Osteoblast (primary cell): ENCODE data around the gene PARP15. TPM values are rescaled to one million over a fixed set of nuclear protein-coding genes. Genes with fewer than 3 reads are reported as not detected.
A peak's percentile ranks its signal among the peaks of the same experiment; 100 is the strongest.

ENCODE experiments used
- DNase-seq: peaks from one replicate; pipeline ENCODE4 v3.0.0; 2011; ENCODE audit warnings: low spot score, mixed read lengths; ENCODE audit not compliant: insufficient read length; ENCODE audit errors: missing footprints
- H2AFZ ChIP-seq: 2 replicates; pipeline ENCODE4 v1.6.0; 2011; ENCODE audit warnings: mild to moderate bottlenecking, low read length
- H3K27ac ChIP-seq: 2 replicates; pipeline ENCODE4 v1.5.1; 2011; ENCODE audit warnings: mild to moderate bottlenecking, low read depth, low read length, moderate library complexity
- H3K27me3 ChIP-seq: 2 replicates; pipeline ENCODE4 v1.6.0; 2012; ENCODE audit warnings: mild to moderate bottlenecking, control low read depth, inconsistent platforms, low read length, moderate library complexity; ENCODE audit not compliant: insufficient read depth
- H3K36me3 ChIP-seq: 2 replicates; pipeline ENCODE4 v1.5.1; 2011; ENCODE audit warnings: mild to moderate bottlenecking, low read length, control low read depth, moderate library complexity; ENCODE audit not compliant: insufficient read depth
- H3K4me1 ChIP-seq: 2 replicates; pipeline ENCODE4 v1.5.1; 2011; ENCODE audit warnings: mild to moderate bottlenecking, low read length, control low read depth, moderate library complexity; ENCODE audit not compliant: insufficient read depth
- H3K4me2 ChIP-seq: 2 replicates; pipeline ENCODE4 v1.6.0; 2011; ENCODE audit warnings: mild to moderate bottlenecking, low read length; ENCODE audit not compliant: insufficient read depth
- H3K4me3 ChIP-seq: fragments of 200-600 bp; sonication (generic); 3 replicates; pipeline ENCODE4 v1.5.1; 2012; ENCODE audit warnings: mild to moderate bottlenecking, low read length, inconsistent platforms; ENCODE audit not compliant: insufficient read depth
- H3K79me2 ChIP-seq: 2 replicates; pipeline ENCODE4 v1.6.0; 2012; ENCODE audit warnings: mild to moderate bottlenecking, low read length, control low read depth, inconsistent platforms; ENCODE audit not compliant: insufficient read depth
- H3K9me3 ChIP-seq: 2 replicates; pipeline ENCODE4 v1.5.1; 2011; ENCODE audit warnings: low read depth, low read length, control low read depth
- H4K20me1 ChIP-seq: 2 replicates; pipeline ENCODE4 v1.6.0; 2012; ENCODE audit warnings: mild to moderate bottlenecking, low read length, control low read depth; ENCODE audit not compliant: insufficient read depth
- total RNA-seq: library from RNA; depleted of rRNA; stranded (reverse); fragments of >200 nt; gene quantifications from 2 replicates; pipeline ENCODE4 v1.2.3, GENCODE V29; 2012
- TF ChIP-seq, protein P1 (sequence below): IDR thresholded peaks from 2 replicates; pipeline ENCODE4 v1.5.1; 2011; ENCODE audit warnings: mild to moderate bottlenecking, low read depth, low read length, moderate library complexity; ENCODE audit errors: extremely low read depth

Gene PARP15
- total RNA-seq, 1 donor, result 3.6 TPM

DNA sequence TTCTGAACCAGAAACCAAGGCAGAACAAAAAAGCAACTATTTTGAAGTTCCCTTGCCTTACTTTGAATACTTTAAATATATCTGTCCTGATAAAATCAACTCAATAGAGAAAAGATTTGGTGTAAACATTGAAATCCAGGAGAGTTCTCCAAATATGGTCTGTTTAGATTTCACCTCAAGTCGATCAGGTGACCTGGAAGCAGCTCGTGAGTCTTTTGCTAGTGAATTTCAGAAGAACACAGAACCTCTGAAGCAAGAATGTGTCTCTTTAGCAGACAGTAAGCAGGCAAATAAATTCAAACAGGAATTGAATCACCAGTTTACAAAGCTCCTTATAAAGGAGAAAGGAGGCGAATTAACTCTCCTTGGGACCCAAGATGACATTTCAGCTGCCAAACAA lies 8.7 kb upstream of the PARP15 start:
- DNase-seq, result no peak
- TF ChIP-seq, protein P1, sequence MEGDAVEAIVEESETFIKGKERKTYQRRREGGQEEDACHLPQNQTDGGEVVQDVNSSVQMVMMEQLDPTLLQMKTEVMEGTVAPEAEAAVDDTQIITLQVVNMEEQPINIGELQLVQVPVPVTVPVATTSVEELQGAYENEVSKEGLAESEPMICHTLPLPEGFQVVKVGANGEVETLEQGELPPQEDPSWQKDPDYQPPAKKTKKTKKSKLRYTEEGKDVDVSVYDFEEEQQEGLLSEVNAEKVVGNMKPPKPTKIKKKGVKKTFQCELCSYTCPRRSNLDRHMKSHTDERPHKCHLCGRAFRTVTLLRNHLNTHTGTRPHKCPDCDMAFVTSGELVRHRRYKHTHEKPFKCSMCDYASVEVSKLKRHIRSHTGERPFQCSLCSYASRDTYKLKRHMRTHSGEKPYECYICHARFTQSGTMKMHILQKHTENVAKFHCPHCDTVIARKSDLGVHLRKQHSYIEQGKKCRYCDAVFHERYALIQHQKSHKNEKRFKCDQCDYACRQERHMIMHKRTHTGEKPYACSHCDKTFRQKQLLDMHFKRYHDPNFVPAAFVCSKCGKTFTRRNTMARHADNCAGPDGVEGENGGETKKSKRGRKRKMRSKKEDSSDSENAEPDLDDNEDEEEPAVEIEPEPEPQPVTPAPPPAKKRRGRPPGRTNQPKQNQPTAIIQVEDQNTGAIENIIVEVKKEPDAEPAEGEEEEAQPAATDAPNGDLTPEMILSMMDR, result no peak

DNA sequence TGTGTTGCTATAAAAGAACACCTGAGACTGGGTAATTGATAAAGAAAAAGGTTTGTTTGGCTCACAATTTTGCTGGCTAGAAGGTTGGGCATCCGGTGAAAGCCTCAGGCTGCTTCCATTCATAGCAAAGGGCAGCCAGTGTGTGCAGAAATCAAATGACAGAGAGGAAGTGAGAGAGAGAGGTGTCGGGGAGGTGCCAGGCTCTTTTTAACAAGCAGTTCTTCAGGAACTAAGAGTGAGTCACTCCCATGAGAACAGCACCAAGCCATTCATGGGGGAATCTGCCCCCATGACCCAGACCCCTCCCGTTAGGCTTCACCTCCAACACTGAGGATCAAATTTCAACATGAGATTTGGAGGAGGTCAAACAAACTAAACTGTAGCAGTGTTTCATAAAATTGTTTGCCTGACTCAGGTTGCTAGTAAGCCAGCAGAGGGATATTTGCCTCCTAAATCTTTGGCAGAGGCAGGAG lies 4.5 kb upstream of the PARP15 start:
- Histone ChIP-seq H3K36me3 (peaks cover 27% of the 10 kb centered on the region), H3K9me3 (no peaks in the 10 kb centered on the region), H3K4me3 (no peak overlapping the region)

More for the DNA sequence above, 8.7 kb upstream of the PARP15 start:
- Histone ChIP-seq H3K4me1 (peaks cover 17% of the 10 kb centered on the region), H3K27ac (no peak overlapping the region), H3K36me3 (peaks cover 44% of the 10 kb centered on the region), H3K27me3 (no peaks in the 10 kb centered on the region), H2AFZ (no peak overlapping the region), H3K4me2 (no peak overlapping the region), H4K20me1 (no peaks in the 10 kb centered on the region), H3K79me2 (peaks cover 13% of the 10 kb centered on the region), H3K9me3 (no peaks in the 10 kb centered on the region), H3K4me3 (no peak overlapping the region)

DNA sequence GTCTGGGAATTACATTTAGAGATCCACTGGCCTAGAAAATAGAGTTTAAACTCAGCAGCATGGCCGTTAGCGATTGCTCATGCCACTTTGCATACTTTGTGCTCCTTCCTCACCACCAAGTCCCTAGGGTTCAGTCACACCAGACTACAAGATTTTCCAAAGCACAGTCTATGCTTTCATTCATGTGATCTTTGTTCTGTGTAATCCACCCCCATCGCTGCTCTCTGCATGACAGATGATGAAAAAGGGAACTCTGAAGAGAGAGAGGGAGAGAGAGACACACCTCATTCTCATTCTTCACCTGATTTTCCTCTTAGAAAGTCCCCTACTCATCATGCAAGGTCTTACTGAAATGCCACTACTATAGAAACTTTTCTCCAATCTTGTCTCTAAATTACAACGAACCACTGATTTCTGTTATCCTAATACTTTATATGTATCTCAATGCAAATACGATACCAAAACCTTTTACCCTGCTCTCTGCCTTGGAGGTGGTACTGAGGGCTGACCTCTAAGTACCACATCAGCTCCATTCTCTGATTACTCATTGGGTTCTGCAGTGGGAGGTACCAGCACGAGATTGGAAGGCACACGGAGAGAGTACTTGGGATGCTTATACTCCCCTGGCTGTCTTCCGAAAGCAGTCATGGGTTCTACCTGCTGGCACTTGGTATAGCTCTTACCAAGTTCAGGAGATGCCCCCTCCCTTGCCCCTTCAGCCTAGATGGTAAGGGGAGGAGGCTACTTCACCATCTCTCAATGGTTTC lies 1.1 kb upstream of the PARP15 start:
- Histone ChIP-seq H3K4me1 (peaks cover 22% of the 10 kb centered on the region), H2AFZ (no peak overlapping the region), H3K79me2 (no peaks in the 10 kb centered on the region), H3K4me2 (peak overlapping the region; percentile 11), H3K36me3 (peaks cover 5% of the 10 kb centered on the region), H3K9me3 (no peaks in the 10 kb centered on the region), H3K27me3 (no peaks in the 10 kb centered on the region), H3K27ac (no peak overlapping the region), H4K20me1 (no peaks in the 10 kb centered on the region), H3K4me3 (no peak overlapping the region)
- TF ChIP-seq, protein P1, result no peak
- DNase-seq, result no peak

More for the DNA sequence above, 4.5 kb upstream of the PARP15 start:
- Histone ChIP-seq H3K4me1 (peaks cover 22% of the 10 kb centered on the region), H3K79me2 (no peaks in the 10 kb centered on the region), H4K20me1 (no peaks in the 10 kb centered on the region), H3K27ac (peak overlapping the region; percentile 15), H3K4me2 (no peak overlapping the region), H3K27me3 (no peaks in the 10 kb centered on the region), H2AFZ (peak overlapping the region; percentile 42)
- no peak for DNase-seq
- TF ChIP-seq, protein P1, result no peak

DNA sequence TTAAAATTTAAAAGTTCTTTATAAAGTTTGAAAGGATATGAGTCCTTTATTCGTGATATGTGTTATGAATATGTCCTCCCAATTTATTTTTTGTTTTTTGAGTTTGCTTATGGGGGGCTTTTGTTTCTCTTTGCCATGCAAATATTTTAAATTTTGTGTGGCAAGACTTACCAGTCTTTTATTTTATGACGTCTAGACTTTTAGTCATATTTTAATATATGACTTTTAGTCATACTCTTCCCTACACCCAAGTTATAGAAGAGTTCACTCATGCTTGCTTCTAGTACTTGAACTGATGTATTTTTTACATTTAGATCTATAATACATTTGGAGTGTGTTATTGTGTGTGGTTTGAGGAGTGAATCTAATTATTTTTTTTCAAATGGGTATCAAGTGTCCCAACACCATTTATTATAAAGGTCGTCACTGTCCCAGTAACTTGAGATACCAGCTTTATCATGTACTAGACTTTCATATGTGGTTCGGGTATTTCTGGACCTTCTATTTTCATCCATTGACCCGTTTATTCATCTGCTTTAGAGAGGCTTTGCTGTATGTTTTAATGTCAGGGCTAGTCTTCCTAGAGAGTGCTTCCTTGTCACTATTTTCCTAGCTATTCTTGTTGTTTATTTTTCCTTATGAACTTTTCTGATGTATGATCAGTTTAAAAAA lies 755 bp downstream of the PARP15 start:
- Histone ChIP-seq H2AFZ (no peak overlapping the region), H3K9me3 (no peaks in the 10 kb centered on the region), H3K4me3 (peak overlapping the region; percentile 73), H3K4me2 (peak overlapping the region; percentile 81), H3K4me1 (peaks cover 16% of the 10 kb centered on the region), H4K20me1 (no peaks in the 10 kb centered on the region), H3K36me3 (no peaks in the 10 kb centered on the region), H3K79me2 (no peaks in the 10 kb centered on the region), H3K27me3 (no peaks in the 10 kb centered on the region), H3K27ac (no peak overlapping the region)
- DNase-seq, result no peak
- TF ChIP-seq, protein P1, result no peak
